ENCODE measurements around the gene MYEOV. TPM values are rescaled to one million over a fixed set of nuclear protein-coding genes. Genes with fewer than 3 reads are reported as not detected.

The MYEOV gene
- total and polyA plus RNA-seq, 2 of the 8 experiments (the other 6 are each of a cell fraction or from before 2014, with no cell fraction given): 0.44 to 0.67 TPM

GRCh38 chr11:69320326-69320725 is 26.4 kb downstream of the MYEOV start (continued):
- no peak for TF ChIP-seq CHD7 (IDR thresholded peaks at IDR 0.05; ENCODE audit: insufficient replicate concordance, low read length)
- TF ChIP-seq EP300 (IDR thresholded peaks at IDR 0.05; ENCODE audit: borderline replicate concordance in 1 of 2, low read depth in 2 of 2, low read length in 2 of 2): no peak
- TF ChIP-seq RNF2 (IDR thresholded peaks at IDR 0.05; ENCODE audit: borderline replicate concordance, low read depth, low read length, missing control alignments, poor library complexity, severe bottlenecking): no peak
- no peak for TF ChIP-seq SUZ12 (IDR thresholded peaks at IDR 0.05; ENCODE audit: low read length)

Data from H1 (cell line).